GM12801 (cell line): ENCODE measurements around the gene CHN1.

Source experiments
- CTCF ChIP-seq: IDR thresholded peaks from one replicate; pipeline ENCODE4 v1.5.1; 2011; ENCODE audit warnings: control low read depth; ENCODE audit not compliant: insufficient read length; ENCODE audit errors: extremely low read depth

CHN1 gene

GRCh38 chr2:174784316-174784715 is 220.9 kb downstream of the CHN1 start:
- no peak for TF ChIP-seq CTCF

DNA sequence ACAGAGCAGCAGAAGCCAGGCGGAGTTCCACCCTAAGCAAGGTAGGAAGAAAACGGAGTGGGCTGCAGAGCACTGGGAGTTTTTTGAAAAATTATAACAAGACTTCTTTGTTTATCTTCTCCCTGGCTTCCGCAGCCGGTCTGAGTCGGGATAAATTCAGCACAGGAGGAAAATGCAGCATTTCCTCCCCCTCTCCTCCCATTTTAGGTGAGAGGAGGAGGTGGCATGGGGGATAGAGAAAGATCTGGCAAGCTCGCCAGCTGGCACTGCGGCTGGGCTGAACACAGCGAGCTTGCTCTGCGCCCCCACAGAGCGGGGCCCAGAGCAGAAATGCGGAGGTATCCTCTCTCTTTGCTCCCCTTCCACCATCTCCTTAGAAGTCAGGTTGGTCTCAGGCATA is 223.2 kb downstream of the CHN1 start:
- TF ChIP-seq CTCF: no peak

GRCh38 chr2:174781298-174781697 is 223.9 kb downstream of the CHN1 start:
- no peak for TF ChIP-seq CTCF

- no peak for TF ChIP-seq CTCF
Measured at GRCh38 chr2:174780856-174781255, 224.3 kb downstream of the CHN1 start.

GRCh38 chr2:174780191-174780840 is 224.9 kb downstream of the CHN1 start:
- TF ChIP-seq CTCF: no peak

GRCh38 chr2:174779361-174779928 is 225.7 kb downstream of the CHN1 start:
- TF ChIP-seq CTCF: no peak

- no peak for TF ChIP-seq CTCF
Measured at GRCh38 chr2:174778085-174778981, 226.8 kb downstream of the CHN1 start.
